Vein endothelial cell (primary cell): ENCODE data around the gene CCDC169. TPM values are rescaled to one million over a fixed set of nuclear protein-coding genes. Genes with fewer than 3 reads are reported as not detected.

Experiments
- small RNA-seq: library from RNA; depleted of rRNA; stranded (forward); fragments of <200 nt; gene quantifications from one replicate; pipeline ENCODE3, GENCODE V24; 2012
- total RNA-seq: library from RNA; depleted of rRNA; stranded (reverse); fragments of >200 nt; gene quantifications from 2 replicates; pipeline ENCODE4 v1.2.3, GENCODE V29; 2012

CCDC169 gene
- total RNA-seq, result 1.3 and 4.5 TPM in 2 replicates

GRCh38 chr13:36297366-36298338 is at the start of gene CCDC169:
CCDC169 (minus strand) TSS chr13:36297814; CDS start chr13:36297719, 95 bp downstream.

GRCh38 chr13:36346222-36347083 is 48.8 kb upstream of the CCDC169 start, which contains the start of gene SPART:
SPART (minus strand) TSS chr13:36346394; CDS start chr13:36335830, 10,564 bp downstream.

GRCh38 chr13:36214163-36214921 is 83.3 kb downstream of the CCDC169 start, which contains the start of gene SOHLH2:
SOHLH2 (minus strand) TSS chr13:36214556; CDS start chr13:36214526, 30 bp downstream.

Small RNA genes lying within 50 kb of the gene (small RNA-seq; reads per million reads assigned to genes)
- not detected for gene RNU6-71P

Other genes with a start within 250 kb of the CCDC169 start
- 5.6 and 6.7 TPM in 2 replicates for gene DCLK1, start 166.4 kb downstream of the CCDC169 start, total RNA-seq
- gene SOHLH2, start 83.3 kb downstream of the CCDC169 start, total RNA-seq, result 0.19 and 0.33 TPM in 2 replicates
- 51.9 and 67.1 TPM in 2 replicates for gene SPART, start 48.6 kb upstream of the CCDC169 start, total RNA-seq
- 2.3 and 3.2 TPM in 2 replicates for gene CCNA1, start 134.7 kb upstream of the CCDC169 start, total RNA-seq